NOMO-1 (cell line): ENCODE measurements around the gene BAIAP3.

ENCODE experiments used
- DNase-seq, 2 experiments: peaks; one replicate each; lab custom pipeline; 2025; ENCODE audit not compliant: unreplicated experiment in 2 of 2; lab: John Stamatoyannopoulos, UW

The BAIAP3 gene

DNA sequence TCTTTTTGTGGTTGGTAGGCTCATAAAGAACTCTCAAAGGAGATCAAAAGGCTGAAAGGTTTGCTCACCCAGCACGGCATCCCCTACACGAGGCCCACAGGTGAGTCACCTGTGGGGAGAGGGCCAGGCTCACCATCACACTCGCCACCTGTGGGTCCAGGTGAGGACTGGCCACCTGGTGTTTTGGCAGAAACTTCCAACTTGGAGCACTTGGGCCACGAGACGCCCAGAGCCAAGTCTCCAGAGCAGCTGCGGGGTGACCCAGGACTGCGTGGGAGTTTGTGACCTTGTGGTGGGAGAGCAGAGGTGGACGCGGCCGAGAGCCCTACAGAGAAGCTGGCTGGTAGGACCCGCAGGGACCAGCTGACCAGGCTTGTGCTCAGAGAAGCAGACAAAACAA lies 29.4 kb downstream of the BAIAP3 start:
- no peak for DNase-seq

DNA sequence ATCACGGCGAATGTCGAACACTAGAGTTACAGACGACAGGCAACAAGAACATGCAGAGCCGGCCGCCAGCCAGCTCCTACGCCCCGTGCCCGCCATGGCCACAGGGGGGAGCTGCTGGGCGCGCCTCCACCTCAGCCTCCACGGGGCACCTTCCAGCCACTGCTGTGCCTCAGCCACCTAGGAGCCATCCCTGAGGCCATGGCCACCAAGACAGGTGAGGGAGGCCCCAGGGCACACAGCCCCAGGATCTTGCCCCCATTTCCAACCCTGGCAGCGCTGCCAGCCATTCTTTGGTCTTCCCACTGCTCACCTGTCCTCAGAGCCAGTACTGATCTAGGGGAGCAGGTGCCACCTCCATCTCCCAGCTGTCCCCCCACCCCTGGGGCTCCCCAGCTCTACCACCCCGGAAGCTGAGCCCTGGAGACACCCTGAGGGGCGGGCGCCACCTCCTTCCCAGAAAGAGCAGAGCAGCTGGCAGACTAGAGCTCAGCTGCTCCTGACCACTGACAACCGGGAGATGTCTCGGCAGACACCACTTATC lies 30.1 kb downstream of the BAIAP3 start:
- peak; percentile 32 to 46 for DNase-seq

DNA sequence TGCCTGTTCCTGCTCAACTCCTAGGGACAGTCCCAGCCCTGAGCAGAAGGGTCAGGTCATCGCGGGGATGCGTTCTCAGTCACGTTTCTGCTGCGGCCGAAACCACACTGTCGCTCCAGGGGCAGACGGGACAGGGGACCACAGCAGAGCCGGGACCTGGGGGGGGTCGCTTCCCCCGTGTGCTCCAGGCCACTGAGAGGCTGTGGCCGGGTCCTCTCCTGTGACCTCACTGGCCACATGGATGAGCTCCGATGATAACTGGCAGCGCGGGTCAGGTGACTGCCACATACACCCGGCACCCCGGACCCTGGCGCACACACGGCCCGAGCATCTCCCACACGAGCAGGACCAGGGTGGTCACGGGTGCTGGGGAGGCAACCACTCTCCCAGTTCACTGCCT lies 31.1 kb downstream of the BAIAP3 start:
- no peak for DNase-seq

DNA sequence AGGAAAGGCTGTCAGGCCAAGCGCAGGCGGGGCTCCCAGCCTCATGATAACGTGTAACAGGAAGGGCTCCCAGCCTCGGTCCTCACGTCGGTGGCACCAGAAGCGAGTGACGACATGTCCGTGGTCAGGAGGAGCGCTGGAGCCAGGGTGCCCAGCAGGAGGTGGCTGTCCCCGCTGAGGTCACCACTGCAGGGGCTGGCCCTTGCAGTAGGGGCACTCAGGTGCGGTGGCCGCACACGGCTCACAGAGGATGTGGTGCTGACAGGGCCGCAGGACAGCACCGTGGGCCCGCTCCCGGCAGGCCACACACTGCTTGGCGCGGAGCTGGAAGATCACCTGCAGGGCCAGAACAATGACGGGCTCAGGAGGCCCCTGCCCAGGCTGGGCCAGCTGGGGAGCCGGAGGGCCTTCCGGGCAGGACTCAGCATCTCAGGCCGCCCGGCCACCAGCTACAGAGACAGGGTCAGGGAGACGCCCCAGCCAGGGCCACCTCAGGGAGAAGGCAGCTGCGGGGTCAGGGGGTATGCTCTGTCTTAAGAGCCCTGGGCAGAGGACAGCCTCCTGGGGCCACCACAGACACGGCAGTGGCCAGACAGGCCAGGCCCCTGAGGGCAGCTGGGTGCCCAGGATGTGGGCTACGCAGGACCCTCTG lies 32.7 kb downstream of the BAIAP3 start:
- no peak for DNase-seq

DNA sequence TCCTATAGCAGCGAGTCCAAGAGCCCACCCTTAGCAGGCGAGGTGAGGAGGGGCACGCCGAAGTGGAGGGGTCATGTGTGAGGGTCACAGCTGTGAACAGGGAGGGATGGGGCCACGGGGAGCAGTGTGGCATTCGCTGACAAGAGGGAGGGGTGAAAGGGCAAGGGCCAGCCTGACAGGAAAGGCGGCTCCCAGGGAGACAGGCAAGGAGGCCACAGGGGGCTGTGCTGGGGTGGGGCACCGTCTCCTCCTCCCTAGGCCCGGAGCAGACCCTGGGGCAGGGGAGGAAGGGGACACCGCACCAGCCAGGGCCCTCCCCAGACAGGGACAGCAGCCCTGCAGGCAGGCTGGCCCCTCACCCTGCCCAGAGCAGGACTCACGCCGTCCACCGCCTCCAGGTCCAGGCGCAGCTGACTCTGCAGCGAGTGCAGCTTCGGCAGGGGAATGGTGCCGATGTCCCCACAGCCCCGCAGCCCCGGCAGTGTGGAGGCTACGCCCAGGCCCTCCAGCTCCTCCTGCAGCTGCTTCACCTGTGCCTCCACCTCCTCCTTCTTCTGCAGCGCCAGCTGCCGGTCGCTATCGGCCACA lies 33.4 kb downstream of the BAIAP3 start:
- no peak for DNase-seq

DNA sequence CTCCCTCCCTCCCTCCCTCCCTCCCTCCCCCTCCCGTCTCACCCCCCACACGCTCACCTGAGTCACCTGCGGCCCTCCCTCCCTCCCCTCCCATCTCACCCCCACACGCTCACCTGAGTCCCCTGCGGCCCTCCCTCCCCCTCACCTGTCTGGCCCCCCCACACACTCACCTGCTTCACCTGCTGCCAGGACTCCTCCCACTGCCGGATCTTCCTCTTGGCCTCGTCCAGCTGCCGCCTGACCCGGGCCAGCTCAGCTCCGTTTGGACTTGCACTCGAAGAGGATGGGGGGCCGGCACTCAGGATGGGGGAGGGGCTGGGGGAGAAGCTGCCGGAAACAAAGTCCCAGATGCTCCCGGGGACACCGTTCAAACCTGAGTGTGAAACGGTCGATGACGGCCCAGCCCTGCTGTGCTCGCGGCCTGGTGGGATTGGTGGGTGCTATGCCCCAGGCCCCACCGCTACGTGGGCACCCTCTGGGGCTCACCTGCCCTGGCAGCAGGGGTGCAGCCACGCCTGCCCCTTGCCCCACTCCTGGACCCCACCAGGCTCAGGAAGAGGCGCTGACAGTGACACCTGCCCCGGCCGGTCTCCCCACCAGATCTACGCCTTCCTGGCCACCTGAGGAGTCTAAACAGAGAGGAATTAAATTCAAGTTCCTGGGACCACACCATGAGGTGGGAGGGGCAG lies 34.2 kb downstream of the BAIAP3 start:
- no peak for DNase-seq

DNA sequence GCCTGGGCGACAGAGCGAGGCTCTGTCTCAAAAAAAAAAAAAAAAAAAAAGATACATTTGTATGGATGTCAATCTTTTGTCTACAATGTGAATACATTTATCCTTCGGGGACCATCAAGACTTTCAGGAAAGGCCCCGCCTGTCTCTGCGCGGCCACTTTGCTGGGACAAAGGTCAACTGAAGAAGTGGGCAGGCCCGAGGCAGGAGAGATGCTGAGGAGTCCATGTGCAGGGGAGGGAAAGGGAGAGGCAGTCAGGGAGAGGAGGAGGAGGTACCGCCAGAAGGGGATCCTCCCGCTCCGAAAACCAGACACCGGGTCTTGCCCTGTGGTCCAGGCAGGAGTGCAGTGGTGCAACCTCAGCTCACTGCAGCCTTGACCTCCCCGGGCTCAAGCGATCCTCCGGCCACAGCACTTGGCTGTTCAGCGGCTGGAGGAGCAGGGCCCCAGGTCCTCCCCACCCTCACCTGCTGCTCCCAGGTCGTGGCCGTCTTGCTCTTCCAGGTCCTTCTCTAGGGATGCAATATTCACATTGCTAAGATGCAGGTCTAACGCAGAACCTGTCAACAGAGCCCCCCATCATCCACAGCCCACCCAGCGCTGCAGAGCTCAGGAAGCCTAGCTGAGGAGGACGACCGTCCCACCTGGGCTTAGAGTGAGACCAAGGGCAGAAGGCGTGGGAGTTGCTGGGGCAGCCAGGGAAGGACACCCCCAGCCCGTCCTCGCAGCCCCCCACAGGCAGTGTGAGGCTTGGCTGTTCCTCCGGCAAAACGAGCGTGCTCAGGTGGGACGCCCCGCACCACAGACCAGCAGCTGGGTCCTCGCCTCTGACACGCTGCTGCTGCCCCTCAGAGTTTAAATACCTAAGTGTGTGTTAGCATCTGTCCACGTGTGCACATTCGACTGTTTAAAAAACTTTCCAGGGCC lies 37.9 kb downstream of the BAIAP3 start:
- DNase-seq, result no peak

DNA sequence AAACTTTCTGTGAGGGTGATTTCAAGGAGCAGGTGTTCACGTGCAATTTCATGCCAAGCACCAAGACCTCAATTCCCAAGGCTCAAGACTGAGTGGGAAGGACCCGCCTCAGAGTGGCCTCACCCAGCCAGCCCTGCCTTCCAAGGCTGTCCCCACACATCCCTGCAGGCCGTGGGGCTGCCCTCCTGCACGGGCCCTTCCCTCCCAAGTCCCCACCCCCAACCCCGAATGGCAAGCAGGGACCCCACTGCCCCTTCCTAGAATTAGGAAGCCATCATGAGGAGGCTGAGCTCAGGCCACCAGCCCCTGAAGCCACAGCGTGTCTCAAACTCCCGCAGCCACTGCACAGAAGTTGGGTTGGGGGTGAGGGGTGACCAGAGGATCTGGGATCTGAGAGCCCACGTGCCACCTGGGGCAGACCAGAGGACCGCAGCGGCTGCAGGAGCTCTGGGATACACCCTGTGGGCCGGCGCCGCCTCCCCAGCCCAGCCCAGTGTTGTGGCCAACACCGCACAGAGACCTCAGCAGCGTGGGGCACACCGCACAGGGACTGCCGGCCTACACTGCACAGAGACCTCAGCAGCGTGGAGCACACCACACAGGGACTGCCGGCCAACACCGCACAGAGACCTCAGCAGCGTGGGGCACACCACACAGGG lies 39.0 kb downstream of the BAIAP3 start:
- DNase-seq, result no peak

DNA sequence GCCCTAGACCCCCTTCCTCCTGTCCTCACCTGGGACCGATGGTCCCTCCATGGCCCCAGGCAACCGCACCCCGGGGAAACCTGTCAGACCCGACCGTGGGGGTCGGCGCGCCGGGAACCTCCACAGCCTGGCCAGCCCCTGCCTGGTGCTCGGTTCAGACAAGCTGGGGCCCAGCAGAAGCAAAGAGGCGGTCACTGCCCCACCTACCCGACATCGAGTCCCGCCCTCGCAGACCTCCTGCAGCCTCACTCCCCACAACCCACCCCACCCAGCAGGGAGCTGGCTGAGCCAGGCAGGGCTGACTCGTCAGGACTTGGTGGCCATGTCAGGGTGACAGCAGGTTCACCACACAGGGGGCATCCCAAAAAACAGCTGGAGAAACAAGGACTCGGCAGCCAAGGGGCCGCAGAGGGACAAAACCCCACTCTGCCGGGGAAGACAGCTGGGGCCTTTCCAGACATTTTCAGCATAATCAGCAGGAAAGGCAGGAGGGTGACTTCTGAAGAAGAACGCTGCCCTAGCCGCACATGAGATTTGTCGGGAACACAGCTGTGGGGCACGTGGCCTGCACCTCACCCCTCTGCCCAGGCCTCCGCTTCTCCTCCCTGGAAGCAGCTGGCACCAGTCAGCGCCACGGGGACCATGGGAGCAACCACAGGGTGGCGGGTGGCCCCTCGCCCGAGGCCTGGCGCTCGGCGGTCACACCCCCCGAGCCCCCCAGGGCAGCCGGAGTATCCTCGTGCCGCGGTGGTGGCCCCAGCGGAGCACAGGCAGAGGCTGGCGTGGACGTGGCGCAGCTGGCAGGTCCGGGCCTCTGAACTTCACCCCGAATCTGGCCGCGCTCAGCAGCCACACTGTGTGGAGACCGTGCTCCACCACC lies 41.2 kb downstream of the BAIAP3 start:
- no peak for DNase-seq

DNA sequence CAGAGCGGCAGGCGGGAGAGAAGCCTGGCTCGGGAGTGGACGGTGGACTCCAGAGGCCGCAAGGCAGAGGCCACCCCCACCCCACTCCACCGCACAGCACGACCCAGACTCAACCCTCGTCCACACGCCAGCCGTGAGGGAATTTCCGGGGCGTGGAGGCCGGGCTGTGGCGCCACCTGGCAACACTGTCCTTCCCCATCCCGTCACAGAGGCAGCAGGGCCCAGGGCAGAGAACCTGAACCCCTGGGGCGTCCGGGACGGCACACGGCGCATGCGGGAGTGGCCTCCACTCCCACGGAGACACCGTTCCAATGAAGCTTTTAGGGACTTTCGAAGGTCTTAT lies 41.8 kb downstream of the BAIAP3 start:
- no peak for DNase-seq

DNA sequence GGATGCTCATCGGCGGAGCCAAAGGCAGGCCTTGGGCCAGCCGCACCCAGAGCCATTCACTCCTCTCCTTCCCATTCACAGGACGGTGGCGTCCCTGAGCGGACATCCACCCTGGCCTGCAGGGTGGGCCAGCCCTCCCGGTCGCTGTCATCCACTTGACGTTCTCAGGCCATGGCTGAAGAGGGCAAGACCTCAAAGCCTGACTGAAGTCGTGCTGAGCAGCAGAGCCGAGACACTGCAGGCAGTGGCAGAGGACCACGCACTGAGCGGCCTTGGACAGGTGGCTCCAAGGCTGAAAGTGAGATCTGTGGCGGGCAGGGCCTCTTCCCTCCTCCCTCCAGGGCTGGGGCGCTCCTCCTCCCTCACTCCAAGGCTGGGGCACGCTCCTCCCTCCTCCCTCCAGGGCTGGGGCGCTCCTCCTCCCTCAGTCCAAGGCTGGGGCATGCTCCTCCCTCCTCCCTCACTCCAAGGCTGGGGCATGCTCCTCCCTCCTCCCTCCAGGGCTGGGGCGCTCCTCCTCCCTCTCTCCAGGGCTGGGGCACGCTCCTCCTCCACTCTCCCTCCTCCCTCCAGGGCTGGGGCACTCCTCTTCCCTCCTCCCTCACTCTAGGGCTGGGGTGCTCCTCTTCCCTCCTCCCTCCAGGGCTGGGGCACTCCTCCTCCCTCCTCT lies 42.4 kb downstream of the BAIAP3 start:
- DNase-seq, result no peak

DNA sequence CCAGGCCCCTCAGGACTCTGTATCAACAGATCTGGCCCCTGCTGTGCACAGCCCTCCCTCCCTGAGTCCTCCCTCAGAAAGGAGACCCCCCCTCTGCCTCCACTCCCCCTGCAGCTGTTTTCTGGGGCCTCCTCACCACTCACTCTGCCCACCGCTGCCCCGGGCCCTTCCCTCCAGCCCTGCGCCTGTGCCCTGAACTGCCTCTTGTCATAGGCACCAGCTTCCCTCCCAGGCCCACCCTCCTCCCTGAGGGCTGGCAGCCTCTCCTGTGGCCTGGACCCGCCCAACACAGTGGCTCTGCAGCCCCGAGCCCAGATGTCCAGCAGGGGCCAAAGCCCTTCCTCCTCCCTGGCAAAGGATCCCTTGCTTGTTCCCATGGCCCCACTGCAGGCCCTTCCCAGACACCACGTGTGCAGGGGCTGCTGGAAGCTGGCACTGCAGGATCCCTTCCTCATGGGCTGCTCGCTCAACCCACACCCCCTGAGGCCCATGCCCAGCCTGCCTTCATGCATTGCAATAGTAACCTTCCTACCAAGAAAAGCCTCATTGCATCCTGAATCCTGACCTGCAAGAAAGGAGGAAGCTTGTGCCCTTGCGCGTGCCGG lies 44.1 kb downstream of the BAIAP3 start:
- no peak for DNase-seq

DNA sequence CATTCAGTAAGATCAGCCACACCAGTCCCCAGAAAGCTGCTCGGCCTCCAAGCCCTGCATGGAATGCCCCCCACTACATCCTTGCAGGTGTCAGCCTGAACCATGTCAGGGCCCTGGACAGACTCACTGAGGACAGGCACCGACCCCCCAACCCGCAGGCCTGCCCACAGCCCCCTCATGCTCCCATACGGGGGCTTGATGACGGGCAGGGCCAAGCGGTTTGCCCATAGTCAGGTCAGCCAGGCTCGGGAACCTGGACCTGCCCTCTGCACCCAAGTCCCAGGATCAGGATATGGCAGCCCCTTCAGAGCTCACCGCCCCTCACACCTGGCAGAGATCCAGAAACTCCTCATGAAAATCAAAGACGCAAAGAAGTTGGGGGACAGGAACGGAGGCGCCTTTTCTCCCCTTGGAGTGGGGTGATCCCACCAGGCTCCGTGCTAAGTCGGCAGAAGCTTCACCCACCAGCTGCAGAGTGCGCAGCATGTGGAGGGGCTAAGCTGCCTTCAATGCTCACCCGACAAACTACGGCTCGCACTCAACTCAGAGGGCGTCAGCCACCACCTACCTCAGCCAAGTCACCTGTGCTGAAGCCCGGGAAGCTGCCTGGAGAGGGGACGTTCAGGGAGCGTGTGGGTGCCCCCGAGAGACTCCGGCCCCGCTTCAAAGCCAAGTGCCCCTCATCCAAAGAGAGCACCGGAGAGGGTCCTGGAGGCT lies 44.8 kb downstream of the BAIAP3 start:
- no peak for DNase-seq

DNA sequence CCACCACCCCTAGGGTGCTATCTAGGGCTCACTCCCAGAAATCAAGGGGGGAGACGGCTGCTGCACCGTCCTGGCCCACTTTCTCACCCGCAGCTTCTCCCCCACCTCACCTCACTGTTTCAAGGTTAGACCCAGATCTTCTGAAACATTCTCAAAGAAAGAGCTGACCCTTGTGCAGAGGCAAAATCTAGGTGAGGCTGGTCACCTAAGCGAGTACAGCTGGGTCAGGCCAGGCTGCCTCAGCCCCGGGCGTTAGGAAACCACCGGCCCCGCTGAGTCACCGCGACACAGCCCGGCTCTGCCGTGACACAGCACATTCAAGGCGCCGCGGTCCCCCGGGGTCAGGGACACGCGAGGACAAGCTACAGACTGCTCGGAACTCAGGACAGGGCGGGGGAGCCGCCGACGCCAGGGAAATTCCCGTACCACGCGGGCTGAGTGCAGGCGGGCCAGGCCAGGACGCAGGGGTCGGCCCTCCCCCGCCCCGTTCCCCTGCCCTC lies 45.4 kb downstream of the BAIAP3 start:
- peak; percentile 52 to 70 for DNase-seq

DNA sequence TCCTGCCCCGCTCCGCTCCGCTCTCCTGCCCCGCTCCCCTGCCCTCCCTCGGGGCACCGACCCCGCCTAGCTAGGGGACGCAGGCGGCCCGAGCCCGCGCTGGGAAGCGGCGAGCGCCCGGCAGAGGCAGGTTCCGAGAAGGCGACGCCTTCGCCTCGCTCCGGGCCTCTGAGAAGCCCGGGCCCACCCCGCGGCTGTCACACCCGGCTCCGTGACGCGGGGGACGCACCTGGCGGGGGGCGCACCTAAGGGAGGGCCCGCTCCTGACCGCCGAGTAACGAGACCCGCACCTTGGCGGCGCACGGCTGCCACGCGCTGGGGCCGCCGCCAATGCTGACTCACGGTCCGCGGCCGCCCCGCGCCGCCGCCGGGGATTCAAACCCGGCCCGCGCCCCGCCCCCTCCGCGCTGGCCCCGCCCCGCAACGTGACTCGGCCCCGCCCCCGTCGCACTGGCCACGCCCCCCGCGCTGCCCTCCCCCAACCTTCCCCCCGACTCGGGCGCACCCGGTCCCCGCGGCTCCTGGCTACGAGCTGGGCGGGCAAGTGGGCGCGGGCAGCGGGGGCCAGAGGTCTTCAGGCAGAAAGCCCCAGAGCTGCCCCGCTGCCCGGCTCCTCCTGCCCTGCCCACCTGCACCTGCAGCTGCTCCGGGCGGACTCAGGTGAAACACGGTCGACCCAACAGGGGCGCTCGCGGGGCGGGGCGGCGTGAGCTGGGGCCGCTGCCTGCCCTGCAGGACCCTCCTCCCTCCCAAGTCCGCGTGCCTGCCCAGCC lies 46.0 kb downstream of the BAIAP3 start:
- peak; percentile 6 to 47 for DNase-seq

DNA sequence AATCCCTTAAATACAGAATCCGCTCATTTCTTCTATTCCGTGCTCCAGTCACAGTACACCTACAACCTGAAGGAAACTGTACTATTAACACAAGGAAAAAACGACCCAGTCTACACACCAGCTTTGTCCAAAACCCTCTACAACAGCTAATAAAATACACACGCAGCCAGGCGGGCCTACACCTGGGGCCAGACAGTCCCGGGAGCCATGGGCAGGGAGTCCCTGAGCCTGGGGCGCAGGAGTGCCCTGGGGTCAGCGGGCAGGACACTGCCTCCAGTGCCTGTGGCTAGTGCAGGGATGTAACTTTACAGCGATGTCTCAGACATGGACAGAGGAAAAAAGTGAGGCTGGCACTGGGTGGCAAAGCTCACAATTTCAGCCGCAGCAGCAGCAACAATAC lies 46.8 kb downstream of the BAIAP3 start:
- no peak for DNase-seq
